Liver (tissue), 3 donors: ENCODE measurements around the gene CLIC1.

ENCODE experiments used
- CTCF ChIP-seq: fragments of 150-350 bp; IDR thresholded peaks from 2 replicates; pipeline ENCODE4 v1.5.1; 2017; ENCODE audit warnings: improper control_type of control experiment, low read depth, low read length; ENCODE audit not compliant: missing input control
- MAX ChIP-seq: IDR thresholded peaks from 2 replicates; pipeline ENCODE4 v1.6.1; 2016; ENCODE audit warnings: antibody characterized with exemption
- RXRA ChIP-seq, 2 donors: IDR thresholded peaks; 2 replicates each; pipeline ENCODE4 v1.6.1; 2017 to 2018; ENCODE audit warnings: antibody characterized with exemption in 2 of 2, mild to moderate bottlenecking in 1 of 2
- SP1 ChIP-seq: IDR thresholded peaks from 2 replicates; pipeline ENCODE4 v1.6.1; 2018; ENCODE audit warnings: antibody characterized with exemption, mild to moderate bottlenecking
- donor health status: healthy.
- donor health status: healthy.

GRCh38 chr6:31785475-31785874, 49.1 kb upstream of the CLIC1 start:
- TF ChIP-seq CTCF (no peak), MAX (no peak), RXRA (IDR thresholded peaks at IDR 0.05) (no peak), SP1 (no peak)
